HG03520 (cell line): ENCODE data around the gene COX7B.
"Not testable (repeated sequence)": the region's sequence is repeated elsewhere in the genome, so short reads cannot be mapped to it uniquely, and the experiment has no call there.

Experiments used
- ATAC-seq: cut with Tn5 transposase; IDR thresholded peaks from one replicate; pipeline ENCODE4 v1.9.1; 2021; ENCODE audit warnings: mild to moderate bottlenecking, moderate library complexity; ENCODE audit not compliant: unreplicated experiment

The COX7B gene

GRCh38 chrX:77899081-77899828 lies at the start of gene COX7B:
Gene COX7B (plus strand): TSS chrX:77899468. CDS start chrX:77899554, 86 bp downstream.
- peak; percentile 58 for ATAC-seq

- no peak for ATAC-seq
Observed at GRCh38 chrX:77875372-77875771, 23.9 kb upstream of the COX7B start.

GRCh38 chrX:77881418-77881817 lies 17.9 kb upstream of the COX7B start:
- not testable (repeated sequence) for ATAC-seq

- no peak for ATAC-seq
Observed at GRCh38 chrX:77892887-77893286, 6.4 kb upstream of the COX7B start.

- ATAC-seq = no peak
Observed at GRCh38 chrX:77893713-77894112, 5.6 kb upstream of the COX7B start.

GRCh38 chrX:77894921-77895886 lies 4.1 kb upstream of the COX7B start, which contains the start of gene MAGT1:
Gene MAGT1 (minus strand): TSS chrX:77895435. CDS start chrX:77895410, 25 bp downstream.
- ATAC-seq = peak; percentile 83

- no peak for ATAC-seq
Observed at GRCh38 chrX:77900688-77901087, 1.4 kb downstream of the COX7B start.

- ATAC-seq = no peak
Observed at GRCh38 chrX:77901506-77901905, 2.2 kb downstream of the COX7B start.

GRCh38 chrX:77910108-77910840 lies 11.0 kb downstream of the COX7B start, which contains the start of gene ATP7A:
Gene ATP7A (plus strand): TSS chrX:77910693. CDS start chrX:77971642, 60,949 bp downstream.
- ATAC-seq = peak; percentile 90

GRCh38 chrX:77917294-77917933 lies 18.1 kb downstream of the COX7B start:
- peak; percentile 53 for ATAC-seq

GRCh38 chrX:77918568-77918967 lies 19.3 kb downstream of the COX7B start:
- no peak for ATAC-seq

- not testable (repeated sequence) for ATAC-seq
Observed at GRCh38 chrX:77919370-77919769, 20.1 kb downstream of the COX7B start.

- no peak for ATAC-seq
Observed at GRCh38 chrX:77922787-77923186, 23.5 kb downstream of the COX7B start.

- no peak for ATAC-seq
Observed at GRCh38 chrX:77924320-77924859, 25.1 kb downstream of the COX7B start.

GRCh38 chrX:77925764-77926163 lies 26.5 kb downstream of the COX7B start:
- no peak for ATAC-seq

GRCh38 chrX:77930581-77930980 lies 31.3 kb downstream of the COX7B start:
- ATAC-seq = no peak

GRCh38 chrX:77935886-77936285 lies 36.6 kb downstream of the COX7B start:
- ATAC-seq = no peak

- no peak for ATAC-seq
Observed at GRCh38 chrX:77936299-77936698, 37.0 kb downstream of the COX7B start.

GRCh38 chrX:77937291-77937690 lies 38.0 kb downstream of the COX7B start:
- no peak for ATAC-seq

GRCh38 chrX:77938083-77938680 lies 38.9 kb downstream of the COX7B start:
- no peak for ATAC-seq
